IMR-90 (cell line): ENCODE data around the gene NUDT3. TPM values are rescaled to one million over a fixed set of nuclear protein-coding genes. Genes with fewer than 3 reads are reported as not detected.
"Not testable (repeated sequence)": the region's sequence is repeated elsewhere in the genome, so short reads cannot be mapped to it uniquely, and the experiment has no call there.

Experiments used
- ATAC-seq: fragments of 200-7000 bp; cut with Tn5 transposase; 2 replicates; pipeline ENCODE4 v1.9.1; 2020; ENCODE audit warnings: low read depth, mild to moderate bottlenecking, moderate library complexity
- BruUV-seq: library from RNA; stranded (reverse); fragments of 400-500 nt; replicated peaks from 2 replicates; lab custom pipeline; 2021; lab: Mats Ljungman, UMichigan
- CTCF ChIA-PET: fragments of 300-600 bp; formaldehyde crosslinking; extraction: SDS; loops from one replicate; lab custom pipeline; 2021; ENCODE audit warnings: antibody characterized with exemption; lab: Yijun Ruan, JAX
- POLR2A ChIA-PET: fragments of 300-600 bp; sonication (Branson Sonifier 250); formaldehyde crosslinking; loops from one replicate; lab custom pipeline; 2022; ENCODE audit warnings: antibody characterized with exemption; ENCODE audit not compliant: unreplicated experiment; lab: Charles Lee
- DNase-seq: peaks from one replicate; pipeline ENCODE4 v3.0.0; 2013
- H2AFZ ChIP-seq: replicated peaks from 2 replicates; pipeline ENCODE3; 2013; ENCODE audit warnings: low read length, mild to moderate bottlenecking; ENCODE audit not compliant: poor library complexity
- H2AK5ac ChIP-seq: 2 replicates; pipeline ENCODE4 v1.6.1; 2013; ENCODE audit warnings: low read depth, low read length, inconsistent platforms
- H2AK9ac ChIP-seq: replicated peaks from 2 replicates; pipeline ENCODE3; 2013; ENCODE audit warnings: mild to moderate bottlenecking, low read depth, low read length, moderate library complexity; ENCODE audit not compliant: poor library complexity
- H2BK120ac ChIP-seq: 2 replicates; pipeline ENCODE4 v1.6.1; 2013; ENCODE audit warnings: low read depth, low read length, inconsistent platforms
- H2BK15ac ChIP-seq: 3 replicates; pipeline ENCODE4 v1.6.1; 2013; ENCODE audit warnings: low read depth, low read length, inconsistent platforms
- H2BK20ac ChIP-seq: 2 replicates; pipeline ENCODE4 v1.6.1; 2013; ENCODE audit warnings: low read depth, mild to moderate bottlenecking, inconsistent platforms, low read length, moderate library complexity
- H2BK5ac ChIP-seq: 2 replicates; pipeline ENCODE4 v1.6.1; 2013; ENCODE audit warnings: mild to moderate bottlenecking, low read depth, low read length, inconsistent platforms; ENCODE audit not compliant: poor library complexity, severe bottlenecking
- H3K14ac ChIP-seq: replicated peaks from 2 replicates; pipeline ENCODE4 v1.6.1; 2013; ENCODE audit warnings: low read depth, low read length, inconsistent platforms
- H3K18ac ChIP-seq: 2 replicates; pipeline ENCODE4 v1.6.1; 2013; ENCODE audit warnings: low read depth, low read length, control low read depth
- H3K23ac ChIP-seq: 2 replicates; pipeline ENCODE4 v1.6.1; 2013; ENCODE audit warnings: low read depth, low read length, inconsistent platforms
- H3K27ac ChIP-seq: 2 replicates; pipeline ENCODE4 v1.5.1; 2013; ENCODE audit warnings: mild to moderate bottlenecking, control low read depth, low read length; ENCODE audit not compliant: insufficient read depth
- H3K27me3 ChIP-seq: 2 replicates; pipeline ENCODE4 v1.6.1; 2013; ENCODE audit warnings: low read length; ENCODE audit not compliant: control insufficient read depth, insufficient read depth
- H3K36me3 ChIP-seq: 2 replicates; pipeline ENCODE4 v1.6.1; 2013; ENCODE audit warnings: low read length, mixed read lengths; ENCODE audit not compliant: control insufficient read depth, insufficient read depth
- H3K4ac ChIP-seq: 2 replicates; pipeline ENCODE4 v1.6.1; 2013; ENCODE audit warnings: low read depth, low read length, inconsistent platforms
- H3K4me1 ChIP-seq: 2 replicates; pipeline ENCODE4 v1.6.1; 2013; ENCODE audit warnings: low read length, mixed read lengths; ENCODE audit not compliant: control insufficient read depth, insufficient read depth
- H3K4me2 ChIP-seq: 2 replicates; pipeline ENCODE4 v1.6.1; 2013; ENCODE audit warnings: low read depth, mild to moderate bottlenecking, control low read depth, low read length, moderate library complexity
- H3K4me3 ChIP-seq: 2 replicates; pipeline ENCODE4 v1.5.1; 2013; ENCODE audit warnings: low read depth, mild to moderate bottlenecking, control low read depth, low read length, moderate library complexity; ENCODE audit not compliant: insufficient read depth
- H3K56ac ChIP-seq: 2 replicates; pipeline ENCODE4 v1.6.1; 2013; ENCODE audit warnings: low read length, inconsistent platforms; ENCODE audit not compliant: insufficient read depth; ENCODE audit errors: extremely low read depth
- H3K79me1 ChIP-seq, 2 experiments: 2 replicates each; pipeline ENCODE4 v1.6.1; 2013; ENCODE audit warnings: low read length in 2 of 2, inconsistent platforms in 1 of 2, low read depth in 1 of 2
- H3K9ac ChIP-seq: 2 replicates; pipeline ENCODE4 v1.6.1; 2013; ENCODE audit warnings: low read depth, low read length, control low read depth
- H3K9me1 ChIP-seq: 2 replicates; pipeline ENCODE4 v1.6.1; 2013; ENCODE audit warnings: low read length, inconsistent platforms; ENCODE audit not compliant: insufficient read depth
- H3K9me3 ChIP-seq: 2 replicates; pipeline ENCODE4 v1.6.1; 2013; ENCODE audit warnings: low read length; ENCODE audit not compliant: control insufficient read depth, insufficient read depth
- H4K20me1 ChIP-seq: 2 replicates; pipeline ENCODE4 v1.6.1; 2013; ENCODE audit warnings: low read length, inconsistent platforms; ENCODE audit not compliant: insufficient read depth
- H4K5ac ChIP-seq: 2 replicates; pipeline ENCODE4 v1.6.1; 2013; ENCODE audit warnings: mild to moderate bottlenecking, low read depth, low read length, control low read depth
- H4K8ac ChIP-seq, 2 experiments: 2 replicates each; pipeline ENCODE4 v1.6.1; 2013; ENCODE audit warnings: low read depth in 2 of 2, low read length in 2 of 2, control low read depth in 1 of 2, inconsistent platforms in 1 of 2
- H4K91ac ChIP-seq: 2 replicates; pipeline ENCODE4 v1.6.1; 2013; ENCODE audit warnings: low read depth, low read length, inconsistent platforms; ENCODE audit not compliant: insufficient read depth
- WGBS, 2 experiments: methylation state at CpG; one replicate each; pipeline versions ENCODE4 v1.1.5 to v1.1.7; 2013; ENCODE audit warnings: missing lambda C conversion rate in 2 of 2; ENCODE audit not compliant: insufficient read length in 1 of 2; ENCODE audit errors: extremely low coverage in 2 of 2; 5-methylcytosine and 5-hydroxymethylcytosine counted together
- dilution Hi-C: fragments of 300-500 bp; cut with HindIII; formaldehyde crosslinking; loops from one replicate; pipeline ENCODE4 v1.14.3; 2018; ENCODE audit warnings: low sequenced_read_pairs; ENCODE audit not compliant: unreplicated experiment
- in situ Hi-C: fragments of 300-500 bp; cut with MboI; formaldehyde crosslinking; loops from 3 replicates; pipeline ENCODE4 v1.14.3; 2019; ENCODE audit warnings: low sequenced_read_pairs, inconsistent platforms, mixed read lengths
- intact Hi-C: fragments of 100-400 bp; cut with micrococcal nuclease; formaldehyde crosslinking; loops from 2 replicates; pipeline ENCODE4 v1.10.0; 2022
- polyA plus RNA-seq, 3 experiments: library from polyadenylated mRNA; depleted of rRNA; stranded (reverse); fragments of >200 nt; gene quantifications; 2 replicates each; pipeline ENCODE4 v1.2.3, GENCODE V29; 2012; ENCODE audit warnings: low replicate concordance in 1 of 3
- total RNA-seq: library from RNA; depleted of rRNA; stranded (reverse); fragments of >200 nt; gene quantifications from 2 replicates; pipeline ENCODE4 v1.2.3, GENCODE V29; 2012

Gene NUDT3
- total and polyA plus RNA-seq, 2 of the 4 experiments (the other 2 are of a cell fraction): 10.1 to 17.2 TPM

GRCh38 chr6:34327313-34328205 is 64.9 kb downstream of the NUDT3 start:
- ATAC-seq, intact Hi-C loops, H3K9me3 ChIP-seq: not testable (repeated sequence)

More at GRCh38 chr6:34327313-34328205, 64.9 kb downstream of the NUDT3 start:
- H2BK5ac ChIP-seq, H3K36me3 ChIP-seq, H3K4me2 ChIP-seq, H3K27ac ChIP-seq, H3K9me1 ChIP-seq, H3K4me3 ChIP-seq, H2AK5ac ChIP-seq, H4K5ac ChIP-seq, H3K56ac ChIP-seq, H3K27me3 ChIP-seq, H3K4me1 ChIP-seq, H3K9ac ChIP-seq, H4K91ac ChIP-seq, H2BK20ac ChIP-seq, H3K4ac ChIP-seq, POLR2A ChIA-PET, H4K8ac ChIP-seq, BruUV-seq, H3K14ac ChIP-seq, H2BK15ac ChIP-seq, H4K20me1 ChIP-seq, in situ Hi-C loops, dilution Hi-C loops, H2AK9ac ChIP-seq, H2BK120ac ChIP-seq, H3K18ac ChIP-seq, H3K23ac ChIP-seq, H2AFZ ChIP-seq, DNase-seq: not testable (repeated sequence)
- 91% methylated on average over 4 of the region's 16 CpGs; no CpG with 5 or more reads in 1 of the 2 experiments for WGBS, 2 experiments
- CTCF ChIA-PET: interaction anchor here (0.6 kb wide), 1 partner anchor 9 kb away, joined by 3 read pairs; no protein-coding TSS in a partner anchor
- peaks cover 11 to 57% of the 10 kb centered on the region in 2 experiments for H3K79me1 ChIP-seq
